NCI-H146 treated with DMSO at 0.1 percent for 48 hours (cell line): ENCODE measurements around the gene RPL4.

Experiments used
- DNase-seq: peaks from one replicate; lab custom pipeline; 2025; ENCODE audit not compliant: unreplicated experiment; lab: John Stamatoyannopoulos, UW

The RPL4 gene

DNA sequence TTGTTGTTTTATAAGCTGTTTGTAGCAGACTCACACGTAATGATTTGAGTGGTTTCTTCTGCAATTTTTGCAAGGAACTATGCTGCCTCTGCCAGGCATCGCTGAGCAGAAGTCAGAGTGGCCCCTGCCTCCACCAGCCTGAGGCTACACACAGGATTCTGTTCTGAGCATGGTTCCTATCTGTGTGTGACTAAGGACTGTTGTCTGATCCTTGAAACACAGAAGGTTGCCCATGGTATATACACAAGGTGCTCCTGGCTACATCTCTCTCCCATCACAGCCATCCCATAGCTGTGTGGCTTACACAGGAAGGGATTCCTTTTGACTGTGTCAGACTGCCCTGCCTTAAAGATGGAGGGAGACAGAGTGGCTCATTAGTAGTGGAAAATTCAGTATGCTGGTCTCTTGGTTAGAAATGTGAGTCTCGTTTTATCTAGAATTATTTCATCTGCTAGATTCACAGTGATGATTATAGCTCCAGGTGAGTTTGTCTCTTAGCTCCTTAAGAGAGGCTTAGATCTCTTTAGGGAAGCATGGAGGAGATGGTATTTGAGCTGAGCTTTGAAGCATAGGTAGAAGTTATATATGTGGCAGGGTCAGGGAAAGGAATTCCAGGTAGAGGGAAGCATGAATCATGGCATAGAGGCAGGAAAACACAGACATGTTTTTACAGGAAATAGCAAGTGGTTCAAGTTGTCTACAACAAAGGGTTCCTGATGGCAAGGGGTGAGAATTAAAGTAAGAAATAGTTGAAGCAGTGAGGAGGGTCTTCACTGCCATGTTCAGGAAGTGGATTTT lies 44.6 kb downstream of the RPL4 start:
- DNase-seq, result no peak

GRCh38 chr15:66456211-66456610 lies 48.4 kb downstream of the RPL4 start:
- DNase-seq, result no peak

DNA sequence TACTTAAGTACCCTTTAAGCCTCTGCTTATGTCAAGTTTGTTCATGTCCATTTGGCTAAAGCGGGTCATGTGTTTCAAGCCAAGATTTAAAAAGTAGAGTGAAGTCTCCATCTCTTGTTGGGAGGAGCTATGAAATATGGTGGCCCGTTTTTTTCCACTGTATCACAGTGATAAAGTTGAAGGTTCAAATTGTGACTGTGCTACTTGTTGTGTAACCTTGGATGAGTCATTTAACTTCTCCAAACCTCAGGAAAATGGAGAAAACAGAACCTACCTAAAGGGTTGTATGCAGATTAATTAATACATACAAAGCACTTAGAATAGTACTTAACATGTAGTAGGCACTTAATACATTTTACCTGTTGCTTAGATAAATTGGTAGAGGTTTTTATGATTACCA lies 50.5 kb downstream of the RPL4 start:
- DNase-seq, result no peak

DNA sequence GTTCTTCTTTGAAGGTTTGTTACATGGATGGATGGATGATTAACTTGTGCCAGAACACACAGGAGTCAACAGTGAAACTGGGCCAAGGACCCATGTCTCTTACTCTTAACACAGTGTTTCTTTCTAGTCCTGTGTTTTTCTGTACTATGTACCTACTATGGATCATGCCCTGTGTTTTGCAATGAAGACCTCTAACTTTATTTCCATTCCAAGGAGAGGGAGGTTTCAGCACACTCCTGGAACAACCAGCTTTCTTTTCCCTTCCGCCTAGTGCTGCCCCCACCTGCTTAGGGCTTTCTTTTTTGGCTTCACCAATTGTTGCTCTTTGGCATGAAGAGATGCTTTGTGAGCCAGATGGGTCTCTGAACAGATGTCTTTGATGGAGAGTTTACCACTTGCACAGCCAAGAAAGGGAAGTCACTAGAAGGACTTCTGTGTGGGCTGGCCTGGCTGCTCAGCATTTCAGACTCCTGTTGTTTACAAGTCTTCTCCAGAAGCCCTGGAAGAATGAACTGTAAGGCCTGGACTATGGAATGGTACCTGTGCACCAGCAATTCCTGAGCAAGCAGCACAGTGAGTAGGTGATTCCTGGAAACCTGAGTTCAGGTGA lies 51.6 kb downstream of the RPL4 start:
- no peak for DNase-seq

GRCh38 chr15:66452420-66452819 lies 52.2 kb downstream of the RPL4 start:
- DNase-seq, result no peak
